ENCODE measurements around the gene FMNL2.
"Not testable (repeated sequence)": the region's sequence is repeated elsewhere in the genome, so short reads cannot be mapped to it uniquely, and the experiment has no call there.

FMNL2 gene

GRCh38 chr2:152335016-152335725 lies at the start of gene FMNL2:
FMNL2 (plus strand) TSS chr2:152335174.
- peak; percentile 94 for DNase-seq (ENCODE audit: low spot score)

- DNase-seq (ENCODE audit: low spot score) = no peak
Measured at GRCh38 chr2:152292991-152293390, 42.0 kb upstream of the FMNL2 start.

GRCh38 chr2:152297715-152298114 lies 37.3 kb upstream of the FMNL2 start:
- no peak for DNase-seq (ENCODE audit: low spot score)

DNA sequence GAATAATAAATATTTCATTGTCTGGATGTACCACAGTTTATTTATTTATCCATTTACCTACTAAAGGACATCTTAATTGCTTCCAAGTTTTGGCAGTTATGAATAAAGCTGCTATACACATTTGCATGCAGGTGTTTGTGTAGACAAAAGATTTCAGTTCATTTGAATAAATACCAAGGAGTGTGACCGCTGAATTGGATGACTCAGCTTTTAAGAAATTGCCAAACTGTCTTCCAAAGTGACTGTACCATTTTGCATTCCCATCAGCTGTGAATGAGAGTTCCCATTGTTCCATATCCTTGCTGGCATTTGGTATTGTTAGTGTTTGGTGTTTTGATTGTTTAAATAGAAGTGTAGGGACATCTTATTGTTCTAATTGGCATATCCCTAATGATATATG lies 36.2 kb upstream of the FMNL2 start:
- no peak for DNase-seq (ENCODE audit: low spot score)

DNA sequence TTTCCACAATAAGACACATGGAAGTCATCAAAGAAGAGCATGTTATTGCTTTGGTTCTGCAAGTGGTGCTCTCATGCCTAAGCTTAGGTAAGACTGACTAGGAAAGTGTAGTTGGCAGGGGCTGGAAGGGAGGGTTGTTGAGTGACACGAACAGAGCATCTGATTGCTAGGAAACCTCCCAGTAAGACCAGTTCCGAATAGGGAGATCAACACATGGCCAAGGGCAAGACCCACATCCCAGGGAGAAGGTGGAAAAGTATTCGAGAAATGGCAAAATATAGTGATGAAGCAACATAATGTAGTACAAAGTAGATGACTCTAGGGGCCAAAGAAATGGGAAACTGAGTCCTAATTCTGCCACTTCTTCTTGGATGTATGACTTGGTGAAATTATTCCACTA lies 33.8 kb upstream of the FMNL2 start:
- DNase-seq (ENCODE audit: low spot score) = no peak

DNA sequence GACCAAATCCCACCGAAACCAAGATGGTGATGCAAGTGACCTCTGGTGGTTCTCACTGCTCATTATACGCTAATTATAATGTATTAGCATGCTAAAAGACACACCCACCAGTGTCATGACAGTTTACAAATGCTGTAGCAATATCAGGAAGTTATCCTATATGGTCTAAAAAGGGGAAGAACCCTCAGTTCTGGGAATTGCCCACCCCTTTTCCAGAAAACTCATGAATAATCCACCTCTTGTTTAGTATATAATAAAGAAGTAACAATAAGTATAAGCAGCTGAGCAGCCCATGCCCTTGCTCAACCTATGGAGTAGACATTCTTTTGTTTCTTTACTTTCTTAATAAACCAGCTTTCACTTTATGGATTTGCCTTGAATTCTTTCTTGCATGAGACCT lies 31.0 kb upstream of the FMNL2 start:
- DNase-seq (ENCODE audit: low spot score) = no peak

- DNase-seq (ENCODE audit: low spot score) = no peak
Measured at GRCh38 chr2:152304836-152305235, 30.1 kb upstream of the FMNL2 start.

GRCh38 chr2:152307863-152308262 lies 27.1 kb upstream of the FMNL2 start:
- DNase-seq (ENCODE audit: low spot score) = no peak

DNA sequence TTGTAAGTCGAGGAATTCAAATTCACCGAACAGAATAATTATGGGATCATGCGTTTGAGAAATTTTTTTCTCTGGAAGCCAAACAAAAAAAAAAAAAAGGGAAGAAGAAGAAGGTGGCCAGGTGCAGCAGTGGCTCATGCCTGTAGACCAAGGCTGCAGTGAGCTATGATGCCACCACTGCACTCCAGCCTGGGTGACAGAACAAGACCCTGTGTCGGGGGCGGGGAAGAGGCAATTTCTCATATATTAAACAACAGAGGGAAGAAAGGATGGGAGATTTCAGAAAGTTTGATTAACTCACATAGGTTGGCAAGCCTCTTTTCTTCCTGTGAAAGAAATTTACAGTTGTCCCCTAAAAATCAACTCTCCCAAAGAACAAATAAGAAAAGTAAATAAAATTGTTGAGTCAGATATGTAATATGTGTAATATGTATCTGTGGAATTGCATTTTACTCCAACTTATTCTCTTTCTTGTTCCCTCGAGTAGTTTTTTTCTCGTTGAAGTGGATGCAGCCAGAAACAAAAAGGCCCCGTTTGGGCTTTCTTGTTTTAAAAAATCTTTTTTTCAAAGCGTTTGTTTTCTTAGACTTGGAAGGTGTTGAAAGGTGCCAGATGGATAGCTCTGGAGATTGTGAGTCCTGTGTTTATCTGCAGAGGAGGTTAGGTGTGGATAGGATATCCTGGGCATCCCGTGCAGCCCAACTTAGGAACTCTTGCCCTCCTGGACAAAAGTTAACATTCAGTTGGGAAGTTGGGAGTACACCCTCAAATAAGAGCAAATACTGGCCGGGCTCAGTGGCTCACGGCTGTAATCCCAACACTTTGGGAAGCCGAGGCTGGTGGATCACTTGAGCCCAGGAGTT lies 25.4 kb upstream of the FMNL2 start:
- DNase-seq (ENCODE audit: low spot score) = no peak

DNA sequence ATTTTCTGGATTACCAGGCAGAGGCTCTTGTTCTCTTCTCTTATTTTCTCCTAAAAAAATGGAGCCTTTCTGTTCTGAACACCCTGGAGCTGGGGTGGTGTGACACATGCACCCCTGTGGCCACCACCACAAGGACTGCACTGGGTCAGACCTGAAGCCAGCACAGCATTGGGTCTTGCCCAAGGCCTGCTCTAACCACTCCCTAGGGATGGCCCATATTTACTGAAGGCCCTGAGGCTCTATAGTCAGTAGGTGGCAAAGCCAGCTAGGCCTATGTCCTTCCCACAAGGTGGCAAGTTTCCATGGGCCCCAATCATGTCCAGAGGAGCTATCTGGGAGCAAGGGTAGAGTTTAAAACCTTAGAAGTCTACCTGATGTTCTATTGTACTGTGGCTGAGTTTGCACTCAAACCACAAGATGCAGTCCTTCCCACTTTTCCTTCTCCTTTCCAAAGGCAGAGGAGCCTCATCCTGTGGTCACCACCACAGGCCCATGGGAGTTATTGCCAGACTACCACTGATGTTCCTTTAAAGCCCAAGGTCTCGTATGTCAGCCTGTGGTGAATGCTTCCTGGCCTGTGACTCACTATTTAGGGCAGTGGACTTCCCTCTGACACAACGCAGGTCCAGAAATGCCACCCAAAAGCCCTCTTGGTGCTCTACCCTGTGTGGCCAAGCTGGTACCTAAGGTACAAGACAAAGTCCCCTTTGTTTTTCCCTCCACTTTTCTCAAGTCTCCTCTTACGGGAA lies 15.0 kb upstream of the FMNL2 start:
- no peak for DNase-seq (ENCODE audit: low spot score)

DNA sequence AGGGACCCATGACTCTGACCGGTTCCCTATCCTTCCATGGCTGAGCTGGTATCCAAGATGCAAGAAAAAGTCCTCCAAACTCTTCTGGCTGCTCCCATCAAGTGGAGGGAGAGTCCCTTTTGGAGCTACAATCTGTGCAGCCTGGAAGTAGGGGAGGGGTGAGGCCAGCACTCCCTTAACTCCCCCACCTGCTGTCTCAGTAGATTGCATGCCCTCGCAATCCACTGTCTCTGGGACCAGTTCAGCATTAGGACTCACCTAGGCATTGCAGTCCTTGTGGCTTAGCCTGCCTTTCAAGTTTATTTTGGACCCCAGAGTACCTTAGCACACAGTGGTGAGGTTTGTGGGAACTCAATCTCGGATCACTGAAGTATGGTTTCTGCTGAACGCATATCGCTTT lies 14.2 kb upstream of the FMNL2 start:
- DNase-seq (ENCODE audit: low spot score) = no peak

- no peak for DNase-seq (ENCODE audit: low spot score)
Measured at GRCh38 chr2:152322222-152322621, 12.8 kb upstream of the FMNL2 start.

GRCh38 chr2:152325126-152325525 lies 9.8 kb upstream of the FMNL2 start:
- DNase-seq (ENCODE audit: low spot score) = not testable (repeated sequence)

- no peak for DNase-seq (ENCODE audit: low spot score)
Measured at GRCh38 chr2:152326710-152327109, 8.3 kb upstream of the FMNL2 start.

DNA sequence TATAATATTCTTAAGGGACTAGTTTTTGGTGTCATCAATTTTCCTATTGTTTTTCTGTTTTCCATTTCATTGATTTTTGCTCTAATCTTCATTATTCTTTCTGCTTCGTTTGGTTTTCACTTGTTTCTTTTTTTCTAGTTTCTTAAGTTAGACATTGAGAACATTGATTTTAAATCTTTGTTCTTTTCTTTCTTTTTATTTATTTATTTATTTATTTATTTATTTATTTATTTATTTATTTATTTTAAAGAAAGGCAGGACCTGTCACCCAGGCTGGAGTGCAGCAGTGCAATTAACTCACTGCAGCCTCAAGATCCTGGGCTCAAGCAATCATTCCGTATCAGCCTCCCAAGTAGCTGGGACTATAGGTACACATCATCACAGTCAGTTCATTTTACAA lies 7.0 kb upstream of the FMNL2 start:
- no peak for DNase-seq (ENCODE audit: low spot score)

GRCh38 chr2:152330235-152330866 lies 4.6 kb upstream of the FMNL2 start:
- DNase-seq (ENCODE audit: low spot score) = no peak

GRCh38 chr2:152334701-152335015 lies 316 bp upstream of the FMNL2 start:
- no peak for DNase-seq (ENCODE audit: low spot score)

DNA sequence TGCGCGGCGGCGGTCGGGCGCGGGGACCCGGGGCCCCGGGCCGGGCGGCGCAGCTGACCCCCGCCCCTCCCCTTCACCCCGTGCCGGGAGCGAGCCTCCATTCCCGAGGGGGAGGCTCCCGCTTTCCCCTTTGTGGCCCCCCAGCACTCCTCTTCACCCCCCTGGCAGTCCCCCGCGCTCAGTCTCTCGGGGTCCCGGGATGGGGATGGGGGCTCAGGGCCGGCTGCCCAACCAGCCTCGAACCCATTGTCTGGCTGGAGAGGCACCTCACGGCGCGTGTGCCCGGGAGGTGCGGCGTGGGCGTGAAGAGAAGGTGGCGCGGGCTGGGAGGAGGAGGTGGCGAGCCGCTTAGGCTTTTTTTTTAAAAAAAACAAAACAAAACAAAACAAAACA lies 748 bp downstream of the FMNL2 start:
- DNase-seq (ENCODE audit: low spot score) = peak; percentile 65

DNA sequence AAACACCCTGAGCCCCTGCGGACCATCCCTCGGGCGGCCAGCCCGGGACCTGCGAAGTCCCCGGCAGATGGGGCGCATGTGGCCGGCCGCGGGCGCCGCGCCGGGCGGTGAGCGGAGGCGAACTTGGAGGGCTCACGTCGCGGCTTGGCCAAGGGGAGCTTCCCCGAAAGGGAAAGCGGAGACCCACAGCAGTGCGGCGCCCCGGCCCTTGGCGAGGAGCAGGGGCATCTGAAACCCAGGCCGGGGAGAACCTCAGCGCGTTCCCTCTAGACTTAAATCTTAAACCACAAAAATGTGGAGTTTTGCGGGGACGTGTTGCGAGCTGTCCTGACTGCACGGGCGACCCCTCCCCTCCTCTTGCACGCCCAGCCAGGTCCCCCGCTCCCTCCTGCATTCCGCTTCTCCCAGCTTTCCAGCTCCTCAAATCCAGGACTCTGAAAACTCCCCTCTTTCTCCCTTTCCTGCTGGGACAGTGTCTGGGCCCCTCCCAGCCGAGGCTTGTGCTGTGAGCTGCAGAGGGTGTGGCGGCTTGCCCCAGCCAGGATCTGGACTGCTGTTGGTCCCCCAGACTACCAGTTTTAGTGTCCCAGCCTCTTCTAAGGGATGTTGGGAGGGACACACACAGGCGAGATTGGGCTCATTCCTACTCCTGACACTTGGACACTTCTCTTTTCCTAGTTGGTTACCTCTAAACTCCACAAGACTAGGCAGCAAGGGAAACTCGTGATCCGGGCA lies 1.3 kb downstream of the FMNL2 start:
- DNase-seq (ENCODE audit: low spot score) = peak; percentile 71

DNA sequence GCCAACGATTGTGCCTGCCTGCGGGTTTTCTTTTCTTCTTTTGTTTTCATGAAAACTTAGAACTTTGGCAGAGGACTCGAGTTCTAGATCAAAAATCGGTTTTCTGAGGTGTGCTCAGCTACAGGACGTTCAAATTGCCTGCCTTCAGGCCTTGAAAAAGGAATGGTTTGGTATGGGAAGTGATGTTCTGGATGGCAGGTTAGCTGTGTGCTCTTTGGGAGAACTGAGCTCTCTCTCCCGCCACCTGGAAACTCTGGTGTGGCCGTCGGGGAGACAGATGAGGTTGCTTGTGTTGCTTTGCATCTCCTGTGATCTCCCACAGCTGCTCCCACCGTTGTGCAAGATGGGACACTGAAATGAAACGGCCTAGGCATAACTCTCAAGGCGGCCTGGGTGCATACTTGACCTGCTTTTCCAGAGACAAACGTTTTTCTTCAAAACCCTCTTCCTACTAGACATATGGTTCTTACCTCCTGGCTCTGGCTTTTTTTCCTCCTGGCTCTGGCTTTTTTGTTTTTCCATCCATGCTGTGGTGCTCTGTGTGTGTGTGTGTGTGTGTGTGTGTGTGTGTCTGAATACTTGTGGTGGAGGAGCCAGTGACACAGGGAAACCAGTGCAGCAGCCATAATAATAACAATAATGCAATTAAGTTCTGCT lies 2.0 kb downstream of the FMNL2 start:
- DNase-seq (ENCODE audit: low spot score) = peak; percentile 50

DNA sequence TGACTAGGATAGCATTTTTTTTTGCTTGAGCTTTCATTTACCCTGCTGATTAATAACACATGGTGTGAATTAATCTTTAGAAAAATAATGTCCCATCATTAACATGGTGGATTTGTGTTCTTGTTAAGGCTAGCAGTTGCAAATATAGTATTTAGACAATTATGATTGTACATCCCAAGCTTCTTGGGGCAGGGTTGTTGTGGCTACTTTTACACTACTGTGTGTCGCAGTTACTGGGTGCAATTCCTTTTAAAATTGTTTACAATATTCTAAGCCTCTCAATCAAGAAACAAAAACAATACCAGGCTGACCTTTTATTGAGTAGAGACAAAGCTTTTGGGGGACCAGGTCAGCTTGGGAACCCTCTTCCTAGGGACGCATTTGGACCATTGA lies 2.5 kb downstream of the FMNL2 start:
- no peak for DNase-seq (ENCODE audit: low spot score)
